Endothelial cell of umbilical vein (primary cell): ENCODE measurements around the gene ESYT2. TPM values are rescaled to one million over a fixed set of nuclear protein-coding genes. Genes with fewer than 3 reads are reported as not detected.
A peak's percentile ranks its signal among the peaks of the same experiment; 100 is the strongest.

ENCODE experiments used
- BruUV-seq: library from RNA; stranded (reverse); fragments of 400-500 nt; replicated peaks from 2 replicates; lab custom pipeline; 2021; lab: Mats Ljungman, UMichigan
- CTCF ChIA-PET: fragments of 300-600, 350-600 bp; sonication (Branson Sonifier 250); formaldehyde crosslinking; loops from one replicate; lab custom pipeline; 2021; ENCODE audit warnings: antibody characterized with exemption, inconsistent platforms; lab: Charles Lee
- POLR2A ChIA-PET: fragments of 300-600, 350-600 bp; sonication (Branson Sonifier 250); formaldehyde crosslinking; loops from one replicate; lab custom pipeline; 2021; ENCODE audit warnings: antibody characterized with exemption, inconsistent platforms; lab: Charles Lee
- DNase-seq: peaks from one replicate; pipeline ENCODE4 v3.0.0-alpha.2; 2011; ENCODE audit warnings: low read depth, low spot score
- FAIRE-seq: peaks from 2 replicates; lab custom pipeline; 2011; peaks lifted over from hg19 to GRCh38; lab: Jason Lieb, UNC
- H2AFZ ChIP-seq: 2 replicates; pipeline ENCODE4 v1.6.0; 2012; ENCODE audit warnings: low read depth, low read length, control low read depth, inconsistent platforms
- H3K27ac ChIP-seq: 2 replicates; pipeline ENCODE4 v1.5.1; 2011; ENCODE audit warnings: low read depth, mild to moderate bottlenecking, control low read depth, low read length, moderate library complexity; ENCODE audit not compliant: insufficient read depth
- H3K27me3 ChIP-seq, 2 experiments: 2 replicates each; pipeline versions ENCODE4 v1.6.0 to v1.6.1; 2011; ENCODE audit warnings: low read length in 2 of 2, mixed read lengths in 1 of 2; ENCODE audit not compliant: control insufficient read depth in 2 of 2, insufficient read depth in 2 of 2
- H3K36me3 ChIP-seq, 2 experiments: 2 replicates in 1 of 2; 3 replicates in 1 of 2; pipeline ENCODE4 v1.5.1; 2011; ENCODE audit warnings: low read length in 2 of 2, mild to moderate bottlenecking in 1 of 2, moderate library complexity in 1 of 2; ENCODE audit not compliant: control insufficient read depth in 2 of 2, insufficient read depth in 2 of 2; ENCODE audit errors: extremely low read depth in 1 of 2
- H3K4me1 ChIP-seq: 3 replicates; pipeline ENCODE4 v1.5.1; 2011; ENCODE audit warnings: mild to moderate bottlenecking, low read length; ENCODE audit not compliant: control insufficient read depth, insufficient read depth; ENCODE audit errors: extremely low read depth
- H3K4me2 ChIP-seq: 2 replicates; pipeline ENCODE4 v1.6.1; 2011; ENCODE audit warnings: low read length, control low read depth, mixed read lengths; ENCODE audit not compliant: insufficient read depth
- H3K4me3 ChIP-seq, 3 experiments: fragments of 200-600 bp in 1 of 3; sonication (generic), shearing (Covaris generic) in 1 of 3; replicated peaks in 1 of 3; 2 replicates each; pipeline ENCODE4 v1.5.1; 2011 to 2016; ENCODE audit warnings: control low read depth in 3 of 3, low read length in 3 of 3, mild to moderate bottlenecking in 2 of 3, inconsistent platforms in 1 of 3, low read depth in 1 of 3, moderate library complexity in 1 of 3; ENCODE audit not compliant: insufficient read depth in 1 of 3
- H3K79me2 ChIP-seq: 2 replicates; pipeline ENCODE4 v1.6.0; 2012; ENCODE audit warnings: low read length, inconsistent platforms; ENCODE audit not compliant: control insufficient read depth, insufficient read depth
- H3K9ac ChIP-seq: replicated peaks from 2 replicates; pipeline ENCODE3; 2011; ENCODE audit warnings: low read length, control low read depth; ENCODE audit not compliant: insufficient read depth; ENCODE audit errors: extremely low read depth
- H3K9me1 ChIP-seq: replicated peaks from 3 replicates; pipeline ENCODE4 v1.6.0; 2011; ENCODE audit warnings: mild to moderate bottlenecking, low read length; ENCODE audit not compliant: control insufficient read depth, insufficient read depth; ENCODE audit errors: extremely low read depth
- H3K9me3 ChIP-seq: replicated peaks from 2 replicates; pipeline ENCODE4 v1.5.1; 2012; ENCODE audit warnings: low read length, inconsistent platforms; ENCODE audit not compliant: control insufficient read depth, insufficient read depth
- H4K20me1 ChIP-seq: replicated peaks from 2 replicates; pipeline ENCODE3; 2011; ENCODE audit warnings: mild to moderate bottlenecking, low read length; ENCODE audit not compliant: control insufficient read depth, insufficient read depth; ENCODE audit errors: extremely low read depth
- CTCF ChIP-seq, 2 donors: IDR thresholded peaks; 1 replicate in 1 of 2; 2 replicates in 1 of 2; pipeline ENCODE4 v1.5.1; 2011; ENCODE audit warnings: low read length in 2 of 2, mild to moderate bottlenecking in 2 of 2, moderate library complexity in 2 of 2, control low read depth in 1 of 2, inconsistent platforms in 1 of 2, low read depth in 1 of 2; ENCODE audit not compliant: insufficient read depth in 1 of 2; ENCODE audit errors: extremely low read depth in 1 of 2
- FOS ChIP-seq: IDR thresholded peaks from 2 replicates; pipeline ENCODE4 v1.6.1; 2011; ENCODE audit warnings: mild to moderate bottlenecking, low read length, moderate library complexity, borderline replicate concordance; ENCODE audit not compliant: insufficient read depth
- MAX ChIP-seq: IDR thresholded peaks from 2 replicates; pipeline ENCODE4 v1.6.1; 2011; ENCODE audit not compliant: insufficient read depth, insufficient read length
- POLR2AphosphoS5 ChIP-seq: IDR thresholded peaks from 2 replicates; pipeline ENCODE4 v1.6.1; 2012; ENCODE audit warnings: low read depth, mild to moderate bottlenecking, control low read depth, low read length, moderate library complexity; ENCODE audit not compliant: insufficient read depth
- dilution Hi-C: fragments of 300-500 bp; cut with MboI; formaldehyde crosslinking; loops from one replicate; pipeline ENCODE4 v1.15.0; 2019; ENCODE audit warnings: low sequenced_read_pairs; ENCODE audit not compliant: extremely low pct_ligation_motif_present
- intact Hi-C: fragments of 100-400 bp; cut with micrococcal nuclease; formaldehyde crosslinking; loops from one replicate; pipeline ENCODE4 v1.10.0; 2022
- polyA plus RNA-seq, 4 experiments: library from polyadenylated mRNA; depleted of rRNA in 3 of 4; stranded (reverse) in 3 of 4; unstranded in 1 of 4; fragments of >200 nt; gene quantifications; 2 replicates each; pipeline versions ENCODE4 v1.2.1 to v1.2.3, GENCODE V29; 2011 to 2012; ENCODE audit warnings: missing spikeins in 1 of 4
- total RNA-seq: library from RNA; stranded (reverse); gene quantifications from 2 replicates; pipeline ENCODE4 v1.2.3, GENCODE V29; 2021

Gene ESYT2
- total and polyA plus RNA-seq, 2 donors (not counting 3 experiments of a cell fraction or from before 2014, with no cell fraction given): 18.8 to 46.6 TPM

- Histone ChIP-seq H3K79me2 (peaks cover 19% of the 10 kb centered on the region), H3K27me3 (no peaks in the 10 kb centered on the region), H3K36me3 (no peaks in the 10 kb centered on the region), H2AFZ (no peak overlapping the region), H3K27ac (no peak overlapping the region), H3K9ac (no peak overlapping the region), H3K4me1 (peaks cover 19% of the 10 kb centered on the region), H4K20me1 (no peaks in the 10 kb centered on the region), H3K9me3 (no peaks in the 10 kb centered on the region), H3K9me1 (no peaks in the 10 kb centered on the region), H3K4me2 (no peak overlapping the region), H3K4me3 (no peak overlapping the region)
- TF ChIP-seq CTCF (IDR thresholded peaks at IDR 0.05; ENCODE audit: extremely low read depth in 1 of 2, insufficient read depth in 1 of 2, low read depth in 1 of 2, low read length in 2 of 2) (no peak), POLR2AphosphoS5 (no peak), FOS (no peak), MAX (no peak)
- POLR2A ChIA-PET: no interaction called here
- dilution Hi-C loops: no loop called here
- CTCF ChIA-PET: interaction anchor here (0.7 to 2.2 kb wide), 2 partner anchors 9 to 270 kb away, joined by 3 to 5 read pairs; no protein-coding TSS in a partner anchor
- FAIRE-seq (peak; percentile 28), DNase-seq (no peak)
- BruUV-seq: no TSS peak
- intact Hi-C loops: no loop called here
These were observed 121.7 kb downstream of the ESYT2 start for GRCh38 chr7:158707610-158708009.
